ENCODE results near the gene IFNAR1. TPM values are rescaled to one million over a fixed set of nuclear protein-coding genes. Genes with fewer than 3 reads are reported as not detected.

The IFNAR1 gene
- total RNA-seq, 2 donors from 2014 or later = 16.6 to 27.6 TPM

Other genes starting within 250 kb of the IFNAR1 start
- 10 to 100 TPM; 40.5 to 48.1 TPM for gene IFNAR2, start 95.0 kb upstream of the IFNAR1 start, total RNA-seq
- gene IL10RB, start 58.6 kb upstream of the IFNAR1 start, total RNA-seq = 10 to 100 TPM; 17.0 to 18.9 TPM
- 10 to 100 TPM; 17.9 to 18.7 TPM for gene IFNGR2, start 78.4 kb downstream of the IFNAR1 start, total RNA-seq
- 10 to 100 TPM; 41.7 to 60.3 TPM for gene TMEM50B, start 155.0 kb downstream of the IFNAR1 start, total RNA-seq
- under 1 TPM in 1 of 2 donors, not detected in 1; 0.47 TPM for gene DNAJC28, start 166.7 kb downstream of the IFNAR1 start, total RNA-seq
- gene GART, start 217.1 kb downstream of the IFNAR1 start, total RNA-seq = 10 to 100 TPM; 40.0 to 44.8 TPM
- gene SON, start 218.1 kb downstream of the IFNAR1 start, total RNA-seq = 100 to 1,000 TPM; 324 to 380 TPM